GM12878 (cell line): ENCODE results near the gene TMC2. TPM values are rescaled to one million over a fixed set of nuclear protein-coding genes. Genes with fewer than 3 reads are reported as not detected.

Experiments used
- CBX3 ChIP-seq: fragments of 200-600 bp; sonication (generic); IDR thresholded peaks from 2 replicates; pipeline ENCODE4 v1.6.1; 2016; ENCODE audit warnings: low read depth, borderline replicate concordance
- EP300 ChIP-seq, 2 experiments: fragments of 150-350 bp in 1 of 2; IDR thresholded peaks; 2 replicates each; pipeline ENCODE4 v1.6.1; 2011 to 2012; ENCODE audit warnings: low read depth in 2 of 2, low read length in 2 of 2, borderline replicate concordance in 1 of 2, improper control_type of control experiment in 1 of 2, inconsistent platforms in 1 of 2; ENCODE audit not compliant: control insufficient read depth in 1 of 2
- FOXK2 ChIP-seq: fragments of 450-650 bp; IDR thresholded peaks from 2 replicates; pipeline ENCODE4 v1.6.1; 2017; ENCODE audit warnings: mild to moderate bottlenecking, moderate library complexity
- HCFC1 ChIP-seq: fragments of 150-350 bp; IDR thresholded peaks from 2 replicates; pipeline ENCODE4 v1.6.1; 2014; ENCODE audit warnings: low read length
- HDAC6 ChIP-seq: fragments of 200-600 bp; sonication (generic); IDR thresholded peaks from one replicate; pipeline ENCODE4 v1.8.0; 2017; ENCODE audit warnings: antibody characterized with exemption; ENCODE audit not compliant: unreplicated experiment
- IRF4 ChIP-seq: IDR thresholded peaks from 2 replicates; pipeline ENCODE4 v1.6.1; 2011; ENCODE audit warnings: low read depth, low read length
- JUND ChIP-seq: IDR thresholded peaks from 2 replicates; pipeline ENCODE4 v1.6.1; 2012; ENCODE audit warnings: low read depth, mild to moderate bottlenecking, low read length, improper control_type of control experiment, moderate library complexity
- LARP7 ChIP-seq: fragments of 450-650 bp; IDR thresholded peaks from 2 replicates; pipeline ENCODE4 v1.6.1; 2017; ENCODE audit warnings: mild to moderate bottlenecking
- MYB ChIP-seq: fragments of 150-350 bp; IDR thresholded peaks from 2 replicates; pipeline ENCODE4 v1.6.1; 2014; ENCODE audit warnings: mild to moderate bottlenecking, low read depth, low read length, borderline replicate concordance
- NR2F1 ChIP-seq: fragments of 450-650 bp; conservative IDR thresholded peaks from 2 replicates; pipeline ENCODE4 v1.6.1; 2017; ENCODE audit warnings: mild to moderate bottlenecking
- PML ChIP-seq: IDR thresholded peaks from 2 replicates; pipeline ENCODE4 v1.6.1; 2012; ENCODE audit warnings: low read length, inconsistent platforms
- POLR2A ChIP-seq: IDR thresholded peaks from 2 replicates; pipeline ENCODE4 v1.6.1; 2011; ENCODE audit warnings: low read depth, mild to moderate bottlenecking, low read length
- POLR2AphosphoS5 ChIP-seq: IDR thresholded peaks from 2 replicates; pipeline ENCODE4 v1.6.1; 2011; ENCODE audit warnings: mild to moderate bottlenecking, low read length, inconsistent platforms
- RAD21 ChIP-seq: IDR thresholded peaks from 2 replicates; pipeline ENCODE4 v1.6.1; 2011; ENCODE audit warnings: mild to moderate bottlenecking, low read depth, low read length, moderate library complexity; ENCODE audit not compliant: insufficient read depth
- RUNX3 ChIP-seq: IDR thresholded peaks from 2 replicates; pipeline ENCODE4 v1.6.1; 2012; ENCODE audit warnings: low read length, inconsistent platforms
- SMAD1 ChIP-seq: fragments of 450-650 bp; IDR thresholded peaks from 2 replicates; pipeline ENCODE4 v1.6.1; 2018; ENCODE audit warnings: mild to moderate bottlenecking, low read depth; ENCODE audit not compliant: partially characterized antibody
- SMAD5 ChIP-seq: IDR thresholded peaks from 2 replicates; pipeline ENCODE4 v1.6.1; 2016; ENCODE audit warnings: antibody characterized with exemption, low read depth
- SP1 ChIP-seq: IDR thresholded peaks from one replicate; pipeline ENCODE4 v1.6.1; 2011; ENCODE audit warnings: low read depth, low read length
- SPI1 ChIP-seq: IDR thresholded peaks from 2 replicates; pipeline ENCODE4 v1.6.1; 2011; ENCODE audit warnings: low read depth, mild to moderate bottlenecking, low read length, moderate library complexity, borderline replicate concordance; ENCODE audit not compliant: insufficient read depth
- SREBF2 ChIP-seq: IDR thresholded peaks from 2 replicates; pipeline ENCODE4 v1.6.1; 2012; ENCODE audit warnings: mild to moderate bottlenecking, low read length
- TAF1 ChIP-seq: IDR thresholded peaks from 2 replicates; pipeline ENCODE4 v1.6.1; 2011; ENCODE audit warnings: mild to moderate bottlenecking, low read depth, low read length, borderline replicate concordance
- TCF12 ChIP-seq: IDR thresholded peaks from 2 replicates; pipeline ENCODE4 v1.6.1; 2011; ENCODE audit warnings: low read depth, mild to moderate bottlenecking, low read length
- YY1 ChIP-seq: IDR thresholded peaks from 2 replicates; pipeline ENCODE4 v1.6.1; 2011; ENCODE audit warnings: low read depth, mild to moderate bottlenecking, low read length
- ZNF687 ChIP-seq: fragments of 450-650 bp; IDR thresholded peaks from 2 replicates; pipeline ENCODE4 v1.6.1; 2017; ENCODE audit warnings: mild to moderate bottlenecking, moderate library complexity
- polyA plus RNA-seq, 11 experiments: library from polyadenylated mRNA; depleted of rRNA in 4 of 11; unstranded in 6 of 11; stranded (reverse) in 5 of 11; fragments of >200 nt; fragmentation: Nextera tagmentation in 4 of 11; fragmentation: Illumina TruSeq in 1 of 11; extraction: Ambion mirVana in 4 of 11; extraction: Trizol in 1 of 11; gene quantifications; 1 replicate in 1 of 11; 2 replicates in 10 of 11; pipeline versions ENCODE4 v1.2.1 to v1.2.3, GENCODE V29; 2011 to 2016; ENCODE audit warnings: inconsistent platforms in 2 of 11, missing spikeins in 2 of 11, low read depth in 1 of 11
- total RNA-seq, 4 experiments: library from RNA; depleted of rRNA in 3 of 4; stranded (reverse); fragments of >200 nt in 3 of 4; fragmentation: Illumina TruSeq in 1 of 4; extraction: Trizol in 1 of 4; gene quantifications; 2 replicates each; pipeline versions ENCODE4 v1.2.1 to v1.2.3, GENCODE V29; 2013 to 2021
- TF ChIP-seq, protein P1 (sequence below), 3 experiments: IDR thresholded peaks in 2 of 3; conservative IDR thresholded peaks in 1 of 3; 2 replicates each; pipeline ENCODE4 v1.5.1; 2011; ENCODE audit warnings: low read depth in 3 of 3, low read length in 3 of 3, mild to moderate bottlenecking in 3 of 3, control low read depth in 2 of 3, moderate library complexity in 2 of 3, inconsistent platforms in 1 of 3, mixed read lengths in 1 of 3; ENCODE audit not compliant: control insufficient read depth in 2 of 3, insufficient read depth in 1 of 3; ENCODE audit errors: extremely low read depth in 1 of 3
- TF ChIP-seq, protein P2 (sequence below): fragments of 450-650 bp; IDR thresholded peaks from 2 replicates; pipeline ENCODE4 v1.6.1; 2014; ENCODE audit warnings: mild to moderate bottlenecking

Gene TMC2
- total and polyA plus RNA-seq, 10 of the 15 experiments (the other 5 are each of a cell fraction or from before 2014, with no cell fraction given) = 0.08 TPM; not detected in 9

- TF ChIP-seq ZNF687 (peak; percentile 50; the same call in 1 of the 2 replicates), SMAD1 (peak; percentile 89), TCF12 (peak; percentile 58; the same call in 1 of the 2 replicates), CBX3 (no peak), NR2F1 (peak; percentile 58; the same call in 1 of the 2 replicates), HCFC1 (peak; percentile 87), RAD21 (no peak), MYB (no peak), POLR2A (peak; percentile 94), IRF4 (0 out of 2 replicates have a peak, but pooled peaks have one; percentile 19), SMAD5 (peak; percentile 94), SPI1 (peak; percentile 43; the same call in 1 of the 2 replicates), FOXK2 (peak; percentile 86), PML (peak; percentile 97), LARP7 (no peak), POLR2AphosphoS5 (peak; percentile 98), JUND (no peak), HDAC6 (no peak), RUNX3 (peak; percentile 89), YY1 (peak; percentile 100), TAF1 (peak; percentile 95), EP300 (IDR thresholded peaks at IDR 0.05; ENCODE audit: borderline replicate concordance in 1 of 2, control insufficient read depth in 1 of 2, low read depth in 2 of 2, low read length in 2 of 2) (no peak), SREBF2 (peak; percentile 37; the same call in 1 of the 2 replicates), SP1 (peak; percentile 32)
- TF ChIP-seq, protein P1, sequence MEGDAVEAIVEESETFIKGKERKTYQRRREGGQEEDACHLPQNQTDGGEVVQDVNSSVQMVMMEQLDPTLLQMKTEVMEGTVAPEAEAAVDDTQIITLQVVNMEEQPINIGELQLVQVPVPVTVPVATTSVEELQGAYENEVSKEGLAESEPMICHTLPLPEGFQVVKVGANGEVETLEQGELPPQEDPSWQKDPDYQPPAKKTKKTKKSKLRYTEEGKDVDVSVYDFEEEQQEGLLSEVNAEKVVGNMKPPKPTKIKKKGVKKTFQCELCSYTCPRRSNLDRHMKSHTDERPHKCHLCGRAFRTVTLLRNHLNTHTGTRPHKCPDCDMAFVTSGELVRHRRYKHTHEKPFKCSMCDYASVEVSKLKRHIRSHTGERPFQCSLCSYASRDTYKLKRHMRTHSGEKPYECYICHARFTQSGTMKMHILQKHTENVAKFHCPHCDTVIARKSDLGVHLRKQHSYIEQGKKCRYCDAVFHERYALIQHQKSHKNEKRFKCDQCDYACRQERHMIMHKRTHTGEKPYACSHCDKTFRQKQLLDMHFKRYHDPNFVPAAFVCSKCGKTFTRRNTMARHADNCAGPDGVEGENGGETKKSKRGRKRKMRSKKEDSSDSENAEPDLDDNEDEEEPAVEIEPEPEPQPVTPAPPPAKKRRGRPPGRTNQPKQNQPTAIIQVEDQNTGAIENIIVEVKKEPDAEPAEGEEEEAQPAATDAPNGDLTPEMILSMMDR (IDR thresholded peaks at IDR 0.05 in 2 of 3, conservative IDR thresholded peaks at IDR 0.05 in 1 of 3; ENCODE audit: control insufficient read depth in 2 of 3, extremely low read depth in 1 of 3, insufficient read depth in 1 of 3, low read depth in 3 of 3, low read length in 3 of 3) = no peak
- TF ChIP-seq, protein P2, sequence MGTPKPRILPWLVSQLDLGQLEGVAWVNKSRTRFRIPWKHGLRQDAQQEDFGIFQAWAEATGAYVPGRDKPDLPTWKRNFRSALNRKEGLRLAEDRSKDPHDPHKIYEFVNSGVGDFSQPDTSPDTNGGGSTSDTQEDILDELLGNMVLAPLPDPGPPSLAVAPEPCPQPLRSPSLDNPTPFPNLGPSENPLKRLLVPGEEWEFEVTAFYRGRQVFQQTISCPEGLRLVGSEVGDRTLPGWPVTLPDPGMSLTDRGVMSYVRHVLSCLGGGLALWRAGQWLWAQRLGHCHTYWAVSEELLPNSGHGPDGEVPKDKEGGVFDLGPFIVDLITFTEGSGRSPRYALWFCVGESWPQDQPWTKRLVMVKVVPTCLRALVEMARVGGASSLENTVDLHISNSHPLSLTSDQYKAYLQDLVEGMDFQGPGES = no peak
These were observed 127.7 kb downstream of the TMC2 start, which contains the start of gene IDH3B (continued) for GRCh38 chr20:2663887-2664719.
